ENCODE data around the gene ZCCHC14. TPM values are rescaled to one million over a fixed set of nuclear protein-coding genes. Genes with fewer than 3 reads are reported as not detected.

The ZCCHC14 gene
- total RNA-seq, 1 experiment from 2014 or later: 37.8 TPM

- TF ChIP-seq CEBPB (IDR thresholded peaks at IDR 0.05; ENCODE audit: low read depth) (no peak), ZFX (IDR thresholded peaks at IDR 0.05) (no peak), ATF3 (IDR thresholded peaks at IDR 0.05) (no peak), EZH2phosphoT487 (IDR thresholded peaks at IDR 0.05; ENCODE audit: borderline replicate concordance) (no peak), ELF1 (IDR thresholded peaks at IDR 0.05; ENCODE audit: borderline replicate concordance, low read depth) (no peak), ZBTB33 (IDR thresholded peaks at IDR 0.05; ENCODE audit: extremely low read depth, insufficient replicate concordance, low read length) (no peak), POLR2AphosphoS5 (IDR thresholded peaks at IDR 0.05; ENCODE audit: low read depth, low read length) (no peak), SIN3A (IDR thresholded peaks at IDR 0.05; ENCODE audit: low read depth) (no peak), EZH2 (IDR thresholded peaks at IDR 0.05) (no peak), YY1 (IDR thresholded peaks at IDR 0.05; ENCODE audit: extremely low read depth, insufficient replicate concordance, low read depth, low read length) (no peak), POLR2A (IDR thresholded peaks at IDR 0.05; ENCODE audit: borderline replicate concordance, extremely low read depth, insufficient read depth, insufficient read length) (no peak), TCF7L2 (IDR thresholded peaks at IDR 0.05; ENCODE audit: borderline replicate concordance, extremely low read depth, insufficient read depth, insufficient read length) (no peak), RAD21 (IDR thresholded peaks at IDR 0.05; ENCODE audit: low read depth) (no peak)
- ChIA-PET POLR2A (no interaction called here), CTCF (interaction anchor here (4.8 kb wide), 1 partner anchor 218 kb away, joined by 61 read pairs; no protein-coding TSS in a partner anchor), RAD21 (ENCODE audit: low non-redundant PET in 1 of 2, low total read pairs in 2 of 2, uncharacterized antibody in 2 of 2, unreplicated experiment in 2 of 2) (no interaction called here)
- Histone ChIP-seq H3K9ac (ENCODE audit: low read length) (no peak overlapping the region), H3K9me3 (ENCODE audit: control insufficient read depth in 1 of 2, insufficient read depth in 1 of 2, low read depth in 1 of 2, low read length in 2 of 2) (no peaks in the 10 kb centered on the region), H3K79me2 (ENCODE audit: insufficient read depth, low read length) (no peaks in the 10 kb centered on the region), H3K36me3 (ENCODE audit: control insufficient read depth in 1 of 2, insufficient read depth in 2 of 2, low read length in 2 of 2) (peaks cover 25 to 30% of the 10 kb centered on the region in 2 experiments; a peak in 3 of 4 replicates), H3K4me2 (ENCODE audit: low read length) (no peak overlapping the region), H3K9me2 (ENCODE audit: insufficient read depth) (no peaks in the 10 kb centered on the region), H3K4me3 (replicated peaks in 1 of 2; ENCODE audit: low read depth in 1 of 2, low read length in 2 of 2) (no peak overlapping the region), H3K27ac (ENCODE audit: low read depth, low read length) (no peak overlapping the region), H4K20me1 (ENCODE audit: insufficient read depth) (no peaks in the 10 kb centered on the region), H2AFZ (ENCODE audit: low read depth, low read length, poor library complexity, severe bottlenecking) (no peak overlapping the region), H3K27me3 (ENCODE audit: insufficient read depth, low read length) (no peaks in the 10 kb centered on the region), H3K4me1 (ENCODE audit: control insufficient read depth in 1 of 2, insufficient read depth in 2 of 2, low read length in 2 of 2) (no peaks in the 10 kb centered on the region)
- ATAC-seq: no peak
- no TSS peak for BruUV-seq (replicated peaks)
- intact Hi-C loops (cut with micrococcal nuclease): loop anchor here (5.0 kb wide), 1 partner anchor 154 kb away; no protein-coding TSS in a partner anchor
- no peak for DNase-seq (ENCODE audit: low read depth, low spot score)
Observed at GRCh38 chr16:87418644-87419043, 74.2 kb downstream of the ZCCHC14 start.

All from HCT116 (cell line).